ENCODE data around the gene TMEM191C.
"Not testable (repeated sequence)": the region's sequence is repeated elsewhere in the genome, so short reads cannot be mapped to it uniquely, and the experiment has no call there.

DNA sequence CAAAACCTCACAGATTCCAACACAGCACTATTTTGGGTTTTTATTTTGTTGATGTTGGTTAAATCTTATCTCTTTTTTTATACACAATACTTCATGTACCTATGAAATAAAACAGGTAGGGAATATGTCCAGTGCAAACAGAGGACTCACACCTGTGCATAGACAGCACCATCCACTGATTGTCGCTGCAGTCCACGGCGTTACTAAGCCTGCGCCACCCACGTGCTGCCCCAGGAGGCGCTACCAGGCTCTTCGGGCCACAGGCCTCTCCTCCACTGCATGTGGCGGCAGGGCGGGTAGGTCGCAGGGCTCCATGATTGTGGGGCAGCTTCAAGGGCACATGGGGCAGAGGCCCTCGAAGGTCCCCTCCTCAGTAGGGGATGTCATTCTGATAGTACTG, 5.8 kb downstream of the TMEM191C start:
- TF ChIP-seq, protein P1, sequence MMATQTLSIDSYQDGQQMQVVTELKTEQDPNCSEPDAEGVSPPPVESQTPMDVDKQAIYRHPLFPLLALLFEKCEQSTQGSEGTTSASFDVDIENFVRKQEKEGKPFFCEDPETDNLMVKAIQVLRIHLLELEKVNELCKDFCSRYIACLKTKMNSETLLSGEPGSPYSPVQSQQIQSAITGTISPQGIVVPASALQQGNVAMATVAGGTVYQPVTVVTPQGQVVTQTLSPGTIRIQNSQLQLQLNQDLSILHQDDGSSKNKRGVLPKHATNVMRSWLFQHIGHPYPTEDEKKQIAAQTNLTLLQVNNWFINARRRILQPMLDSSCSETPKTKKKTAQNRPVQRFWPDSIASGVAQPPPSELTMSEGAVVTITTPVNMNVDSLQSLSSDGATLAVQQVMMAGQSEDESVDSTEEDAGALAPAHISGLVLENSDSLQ (IDR thresholded peaks at IDR 0.05) = not testable (repeated sequence)
- not testable (repeated sequence) for TF ChIP-seq FOXM1 (IDR thresholded peaks at IDR 0.05; ENCODE audit: borderline replicate concordance); FOXK2 (IDR thresholded peaks at IDR 0.05); BHLHE40 (IDR thresholded peaks at IDR 0.05; ENCODE audit: borderline replicate concordance); SUZ12 (IDR thresholded peaks at IDR 0.05); SP1 (IDR thresholded peaks at IDR 0.05); NFRKB (IDR thresholded peaks at IDR 0.05); LEF1 (IDR thresholded peaks at IDR 0.05; ENCODE audit: borderline replicate concordance); HDGF (IDR thresholded peaks at IDR 0.05; ENCODE audit: borderline replicate concordance)

All from HEK293T (cell line).